Lower lobe of right lung (tissue), 2 donors: ENCODE results near the gene NKX1-2. TPM values are rescaled to one million over a fixed set of nuclear protein-coding genes. Genes with fewer than 3 reads are reported as not detected.

ENCODE experiments used
- ATAC-seq, 2 donors: fragments of 200-7000 bp; cut with Tn5 transposase; one replicate each; pipeline ENCODE4 v1.9.1; 2020 to 2022; ENCODE audit warnings: mild to moderate bottlenecking in 2 of 2, moderate library complexity in 2 of 2
- DNase-seq: peaks from one replicate; pipeline ENCODE4 v3.0.0-alpha.2; 2020
- H3K27ac ChIP-seq: fragments of 200-600 bp; one replicate; pipeline ENCODE4 v1.8.0; 2022
- H3K27me3 ChIP-seq: fragments of 200-600 bp; one replicate; pipeline ENCODE4 v1.8.0; 2022; ENCODE audit warnings: low read depth
- H3K36me3 ChIP-seq: fragments of 200-600 bp; one replicate; pipeline ENCODE4 v1.8.0; 2022; ENCODE audit warnings: mild to moderate bottlenecking
- H3K4me1 ChIP-seq: fragments of 200-600 bp; one replicate; pipeline ENCODE4 v1.8.0; 2022
- H3K4me3 ChIP-seq: fragments of 200-600 bp; one replicate; pipeline ENCODE4 v1.8.0; 2022; ENCODE audit warnings: mild to moderate bottlenecking
- H3K9me3 ChIP-seq: fragments of 200-600 bp; one replicate; pipeline ENCODE4 v1.8.0; 2022
- CTCF ChIP-seq: fragments of 200-600 bp; IDR thresholded peaks from one replicate; pipeline ENCODE4 v1.8.0; 2022; ENCODE audit warnings: antibody characterized with exemption, mild to moderate bottlenecking
- intact Hi-C: fragments of 100-400 bp; cut with DNase I; formaldehyde crosslinking; loops from one replicate; pipeline ENCODE4 v1.11.0; 2022
- total RNA-seq: library from RNA; stranded (reverse); fragmentation: NEBNext Ultra II Directional; extraction: Animal tissue kit (Norgen Biotek cat#: 25700); gene quantifications from one replicate; pipeline ENCODE4 v1.2.1, GENCODE V29; 2021
- donor health status: DM: no; HTN: yes; CAD: no; lungs with severe emphysema.

Gene NKX1-2
- total RNA-seq, 1 donor from 2014 or later: not detected

GRCh38 chr10:124491105-124491504 lies 41.3 kb upstream of the NKX1-2 start:
- H3K27me3 ChIP-seq: no peaks in the 10 kb centered on the region
- no peak for ATAC-seq
- intact Hi-C loops: no loop called here
- no peaks in the 10 kb centered on the region for H3K4me1 ChIP-seq
- H3K27ac ChIP-seq: no peak overlapping the region
- no peak for DNase-seq
- peaks cover 4% of the 10 kb centered on the region for H3K36me3 ChIP-seq
- H3K4me3 ChIP-seq: no peak overlapping the region
- H3K9me3 ChIP-seq: peaks cover 5% of the 10 kb centered on the region
- TF ChIP-seq CTCF: no peak

DNA sequence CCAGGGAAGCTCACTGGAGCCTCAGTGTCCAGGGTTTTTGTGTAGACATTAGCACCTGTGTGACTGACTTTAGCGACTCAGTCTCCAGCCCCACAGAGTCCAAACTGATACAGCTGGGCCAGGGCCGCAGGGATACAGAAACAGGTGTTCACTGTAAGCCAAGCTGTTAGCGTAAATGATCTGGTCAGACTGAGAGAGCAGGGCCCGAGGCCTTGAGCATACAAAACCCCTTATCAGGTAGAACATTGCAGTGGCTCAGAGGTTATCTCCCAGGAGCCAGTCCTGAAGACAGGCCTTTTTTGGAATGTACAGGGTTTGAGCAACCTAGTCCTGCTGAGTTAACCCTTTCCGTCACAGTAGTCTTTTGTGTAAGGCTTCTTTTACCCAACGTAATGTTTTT lies 36.8 kb upstream of the NKX1-2 start:
- H3K4me1 ChIP-seq: no peaks in the 10 kb centered on the region
- no peak overlapping the region for H3K27ac ChIP-seq
- peaks cover 4% of the 10 kb centered on the region for H3K36me3 ChIP-seq
- ATAC-seq (no peak), DNase-seq (no peak)
- H3K4me3 ChIP-seq: no peak overlapping the region
- intact Hi-C loops: no loop called here
- TF ChIP-seq CTCF: no peak
- H3K27me3 ChIP-seq: no peaks in the 10 kb centered on the region
- peaks cover 5% of the 10 kb centered on the region for H3K9me3 ChIP-seq

DNA sequence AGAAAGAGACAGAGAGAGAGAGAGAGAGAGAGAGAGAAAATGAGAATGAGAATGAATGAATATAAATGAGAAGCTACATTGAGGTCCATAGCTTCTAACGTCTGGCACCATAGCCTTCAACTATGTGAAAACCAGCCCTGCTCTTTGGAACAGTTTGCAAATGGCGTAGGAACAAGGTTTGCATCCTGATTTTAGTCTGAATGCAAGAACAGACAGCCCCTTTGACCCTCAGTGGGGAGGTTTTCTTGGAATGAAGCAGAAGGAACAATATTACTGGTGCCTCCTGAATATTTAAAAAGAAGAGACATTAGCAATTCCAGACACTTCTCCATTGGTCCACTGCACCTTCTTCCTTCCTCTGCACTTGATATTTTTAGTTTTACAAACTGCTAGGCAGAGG lies 34.8 kb upstream of the NKX1-2 start:
- intact Hi-C loops: no loop called here

GRCh38 chr10:124484031-124484430 lies 34.2 kb upstream of the NKX1-2 start:
- H3K4me3 ChIP-seq: no peak overlapping the region
- H3K27me3 ChIP-seq: no peaks in the 10 kb centered on the region
- DNase-seq (no peak), ATAC-seq (no peak)
- TF ChIP-seq CTCF: no peak
- H3K36me3 ChIP-seq: peaks cover 4% of the 10 kb centered on the region
- H3K4me1 ChIP-seq: no peaks in the 10 kb centered on the region
- no peak overlapping the region for H3K27ac ChIP-seq
- intact Hi-C loops: no loop called here
- H3K9me3 ChIP-seq: peaks cover 5% of the 10 kb centered on the region

More for the DNA sequence above, 34.8 kb upstream of the NKX1-2 start:
- H3K36me3 ChIP-seq: peaks cover 4% of the 10 kb centered on the region
- no peaks in the 10 kb centered on the region for H3K27me3 ChIP-seq
- no peak for TF ChIP-seq CTCF
- DNase-seq (no peak), ATAC-seq (no peak)
- H3K4me3 ChIP-seq: no peak overlapping the region
- H3K9me3 ChIP-seq: peaks cover 5% of the 10 kb centered on the region
- no peak overlapping the region for H3K27ac ChIP-seq
- no peaks in the 10 kb centered on the region for H3K4me1 ChIP-seq

DNA sequence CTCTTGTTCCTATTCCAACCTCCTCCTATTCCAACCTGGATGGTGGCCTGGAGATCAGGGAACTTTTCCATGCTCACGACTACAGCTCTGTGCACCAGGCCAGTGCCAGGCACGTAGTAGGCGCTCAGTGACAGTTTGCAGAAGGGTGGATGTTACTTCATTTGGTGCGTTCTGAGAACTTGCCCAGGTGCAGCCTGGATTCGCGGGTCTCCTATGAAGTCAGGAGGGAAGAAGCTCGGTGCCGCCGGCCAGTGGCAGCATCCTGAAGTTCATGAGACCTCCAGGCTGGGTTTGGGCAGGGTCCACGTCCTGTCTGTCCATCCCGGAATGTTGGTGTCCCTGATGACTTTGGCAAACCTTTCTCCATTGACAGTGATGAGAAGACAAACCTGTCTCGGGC lies 33.0 kb upstream of the NKX1-2 start:
- H3K4me1 ChIP-seq: no peaks in the 10 kb centered on the region
- TF ChIP-seq CTCF: no peak
- peaks cover 5% of the 10 kb centered on the region for H3K9me3 ChIP-seq
- DNase-seq: no peak
- no peak overlapping the region for H3K27ac ChIP-seq
- no peak for ATAC-seq
- no peaks in the 10 kb centered on the region for H3K27me3 ChIP-seq
- intact Hi-C loops: no loop called here
- H3K36me3 ChIP-seq: no peaks in the 10 kb centered on the region
- H3K4me3 ChIP-seq: no peak overlapping the region
